Fibroblast of the aortic adventitia (primary cell): ENCODE measurements around the gene MS4A8. TPM values are rescaled to one million over a fixed set of nuclear protein-coding genes. Genes with fewer than 3 reads are reported as not detected.

Source experiments
- DNase-seq: peaks from one replicate; pipeline ENCODE4 v3.0.0-alpha.2; 2010; ENCODE audit warnings: low read depth
- H3K4me3 ChIP-seq: 2 replicates; pipeline ENCODE4 v1.5.1; 2011; ENCODE audit warnings: low read depth, mild to moderate bottlenecking, control low read depth, low read length, moderate library complexity
- total RNA-seq: library from RNA; depleted of rRNA; stranded (reverse); fragments of >200 nt; gene quantifications from 2 replicates; pipeline ENCODE4 v1.2.3, GENCODE V29; 2012; ENCODE audit warnings: low replicate concordance
- TF ChIP-seq, protein P1 (sequence below): IDR thresholded peaks from 2 replicates; pipeline ENCODE4 v1.5.1; 2011; ENCODE audit warnings: mild to moderate bottlenecking, low read length, control low read depth, inconsistent platforms; ENCODE audit not compliant: insufficient read depth

The MS4A8 gene
- total RNA-seq, 1 donor: not detected

DNA sequence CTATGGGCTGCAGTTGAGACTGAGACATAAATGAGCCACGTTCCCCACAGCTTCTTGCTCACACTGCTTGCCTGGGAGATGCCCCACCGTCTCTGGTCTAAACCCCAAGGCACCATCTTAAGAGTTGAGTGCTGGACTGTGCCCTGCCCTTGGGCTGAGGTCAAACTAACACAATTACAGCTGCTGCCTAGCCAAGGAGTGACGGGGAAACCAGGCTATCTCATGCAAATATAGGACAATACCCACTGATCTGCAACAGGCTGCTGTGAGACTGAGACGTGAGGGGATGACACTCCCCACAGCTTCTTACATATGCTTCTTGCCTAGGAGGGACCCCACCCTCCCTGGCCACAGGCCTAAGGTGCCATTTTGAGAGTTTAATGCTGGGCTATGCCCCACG is 7.8 kb upstream of the MS4A8 start:
- DNase-seq: no peak
- H3K4me3 ChIP-seq: no peak overlapping the region
- TF ChIP-seq, protein P1, sequence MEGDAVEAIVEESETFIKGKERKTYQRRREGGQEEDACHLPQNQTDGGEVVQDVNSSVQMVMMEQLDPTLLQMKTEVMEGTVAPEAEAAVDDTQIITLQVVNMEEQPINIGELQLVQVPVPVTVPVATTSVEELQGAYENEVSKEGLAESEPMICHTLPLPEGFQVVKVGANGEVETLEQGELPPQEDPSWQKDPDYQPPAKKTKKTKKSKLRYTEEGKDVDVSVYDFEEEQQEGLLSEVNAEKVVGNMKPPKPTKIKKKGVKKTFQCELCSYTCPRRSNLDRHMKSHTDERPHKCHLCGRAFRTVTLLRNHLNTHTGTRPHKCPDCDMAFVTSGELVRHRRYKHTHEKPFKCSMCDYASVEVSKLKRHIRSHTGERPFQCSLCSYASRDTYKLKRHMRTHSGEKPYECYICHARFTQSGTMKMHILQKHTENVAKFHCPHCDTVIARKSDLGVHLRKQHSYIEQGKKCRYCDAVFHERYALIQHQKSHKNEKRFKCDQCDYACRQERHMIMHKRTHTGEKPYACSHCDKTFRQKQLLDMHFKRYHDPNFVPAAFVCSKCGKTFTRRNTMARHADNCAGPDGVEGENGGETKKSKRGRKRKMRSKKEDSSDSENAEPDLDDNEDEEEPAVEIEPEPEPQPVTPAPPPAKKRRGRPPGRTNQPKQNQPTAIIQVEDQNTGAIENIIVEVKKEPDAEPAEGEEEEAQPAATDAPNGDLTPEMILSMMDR: no peak

DNA sequence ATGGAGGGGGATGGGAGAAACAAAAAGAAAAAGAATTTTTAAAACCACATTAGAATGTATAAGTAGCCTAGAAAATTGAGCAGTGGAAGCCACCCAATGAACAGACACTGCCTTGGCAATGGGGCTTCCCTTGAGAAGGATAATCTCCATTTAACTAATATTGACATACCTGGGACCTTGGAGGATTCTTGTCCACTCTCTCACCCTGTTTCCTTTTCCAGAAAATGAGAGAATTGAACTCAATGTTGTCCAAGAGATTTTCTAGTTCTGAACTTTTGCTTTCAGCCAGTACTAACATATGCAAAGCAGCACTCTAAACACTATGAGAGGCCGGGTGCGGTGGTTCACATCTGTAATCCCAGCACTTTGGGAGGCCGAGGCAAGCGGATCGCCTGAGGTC is 524 bp downstream of the MS4A8 start:
- DNase-seq: no peak

DNA sequence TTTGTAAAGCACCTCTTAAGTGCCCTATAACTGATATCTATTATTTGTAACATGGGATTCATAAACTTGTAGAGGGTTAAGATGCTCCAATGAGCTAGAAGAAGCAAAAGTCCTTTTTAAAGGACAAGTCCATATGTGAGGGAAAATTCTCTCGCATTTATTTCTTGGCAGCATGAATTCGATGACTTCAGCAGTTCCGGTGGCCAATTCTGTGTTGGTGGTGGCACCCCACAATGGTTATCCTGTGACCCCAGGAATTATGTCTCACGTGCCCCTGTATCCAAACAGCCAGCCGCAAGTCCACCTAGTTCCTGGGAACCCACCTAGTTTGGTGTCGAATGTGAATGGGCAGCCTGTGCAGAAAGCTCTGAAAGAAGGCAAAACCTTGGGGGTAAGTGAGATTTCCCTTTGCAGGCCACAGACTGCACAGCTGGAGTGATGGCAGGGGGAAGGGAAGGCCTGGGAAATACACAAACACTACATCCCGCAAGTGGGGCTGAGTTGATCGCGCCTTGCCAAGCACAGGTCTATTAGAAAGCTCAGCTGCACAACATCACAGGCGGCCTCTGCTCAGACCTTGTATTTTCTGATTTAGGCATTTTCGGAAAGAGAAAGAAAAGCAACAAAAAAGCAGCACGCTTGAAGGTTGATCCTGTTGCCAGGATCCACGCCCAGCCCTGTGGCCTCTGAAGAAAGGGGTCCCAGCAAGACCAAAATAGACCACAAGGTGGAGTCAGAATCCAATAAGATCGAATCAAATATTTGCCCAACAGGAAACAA is 1.5 kb downstream of the MS4A8 start:
- TF ChIP-seq, protein P1: peak; percentile 19
- H3K4me3 ChIP-seq: no peak overlapping the region
- peak; percentile 1 for DNase-seq

More for the DNA sequence above, 524 bp downstream of the MS4A8 start:
- TF ChIP-seq, protein P1: no peak
- no peak overlapping the region for H3K4me3 ChIP-seq

DNA sequence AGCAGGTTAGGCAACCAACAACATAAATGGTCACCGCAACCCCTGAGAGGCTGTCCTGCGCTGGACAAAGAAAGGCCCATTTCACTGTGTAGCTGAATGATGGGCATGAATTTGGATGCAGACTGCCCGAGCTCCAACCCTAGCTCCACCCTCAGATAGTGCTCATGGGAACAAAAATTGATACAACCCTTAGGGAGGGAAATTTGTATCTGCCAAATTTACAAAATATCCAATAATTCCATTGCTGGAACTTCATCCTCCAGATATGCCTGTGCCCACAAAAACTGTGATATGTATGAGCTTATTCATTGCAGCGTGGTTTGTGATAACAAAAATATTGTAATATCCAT is 2.0 kb downstream of the MS4A8 start:
- TF ChIP-seq, protein P1: no peak
- DNase-seq: no peak
- no peak overlapping the region for H3K4me3 ChIP-seq

DNA sequence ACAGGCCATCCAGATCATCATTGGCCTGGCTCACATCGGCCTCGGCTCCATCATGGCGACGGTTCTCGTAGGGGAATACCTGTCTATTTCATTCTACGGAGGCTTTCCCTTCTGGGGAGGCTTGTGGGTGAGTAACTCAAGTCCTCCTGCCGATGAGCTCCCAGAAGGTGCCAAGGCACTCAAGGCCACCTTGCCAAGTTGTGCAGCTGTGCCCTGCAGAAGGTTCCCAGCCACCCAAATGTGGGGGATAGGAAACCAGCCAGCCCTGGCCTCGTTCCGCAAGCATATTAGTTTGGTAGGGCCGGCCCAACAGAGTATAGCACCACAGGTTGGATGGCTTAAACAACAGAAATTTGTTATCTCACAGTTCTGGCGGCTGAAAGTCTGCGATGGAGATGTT is 4.0 kb downstream of the MS4A8 start:
- TF ChIP-seq, protein P1: no peak
- no peak overlapping the region for H3K4me3 ChIP-seq
- no peak for DNase-seq

DNA sequence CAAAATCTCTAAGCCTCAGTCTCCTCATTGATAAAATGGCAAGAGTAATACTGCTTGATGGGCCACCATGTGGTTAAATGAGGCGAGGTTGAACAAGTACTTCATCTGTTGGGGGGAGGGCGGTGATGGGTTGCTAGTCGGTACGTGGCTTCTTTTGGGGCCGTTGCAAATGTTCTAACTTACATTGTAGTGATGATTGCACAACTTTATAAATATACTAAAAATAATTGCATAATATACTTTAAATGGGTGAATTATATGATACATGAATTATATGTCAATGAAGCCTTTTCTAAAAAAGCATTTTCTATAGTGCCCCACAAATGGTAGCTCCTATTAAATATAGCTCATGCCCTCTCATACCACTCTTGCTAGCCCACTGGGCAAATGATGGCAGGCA is 6.5 kb downstream of the MS4A8 start:
- H3K4me3 ChIP-seq: no peak overlapping the region
- TF ChIP-seq, protein P1: no peak
- no peak for DNase-seq

DNA sequence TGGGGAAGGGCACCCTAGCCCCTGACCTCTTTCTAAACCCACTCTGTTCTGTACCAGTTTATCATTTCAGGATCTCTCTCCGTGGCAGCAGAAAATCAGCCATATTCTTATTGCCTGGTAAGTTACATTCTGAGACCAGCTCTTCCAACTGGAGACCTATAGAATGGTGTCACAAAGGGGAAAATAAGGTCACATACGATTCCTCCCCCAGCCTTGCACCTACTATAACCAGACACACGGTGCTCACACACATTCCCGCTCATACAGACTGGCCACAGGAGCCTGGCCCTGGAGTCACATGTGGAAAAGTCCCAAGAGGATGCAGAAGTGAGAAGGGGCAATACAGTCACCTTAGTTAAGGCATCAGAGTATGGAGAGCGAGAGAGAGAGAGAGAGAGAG is 7.5 kb downstream of the MS4A8 start:
- no peak overlapping the region for H3K4me3 ChIP-seq
- no peak for DNase-seq
- TF ChIP-seq, protein P1: no peak
